GM12874 (cell line): ENCODE results near the gene SPATA31D4.
"Not testable (repeated sequence)": the region's sequence is repeated elsewhere in the genome, so short reads cannot be mapped to it uniquely, and the experiment has no call there.

ENCODE experiments used
- TF ChIP-seq, protein P1 (sequence below): IDR thresholded peaks from 2 replicates; pipeline ENCODE4 v1.5.1; 2011; ENCODE audit warnings: low read depth, mild to moderate bottlenecking, control low read depth, low read length, moderate library complexity; ENCODE audit not compliant: insufficient read depth

Gene SPATA31D4

DNA sequence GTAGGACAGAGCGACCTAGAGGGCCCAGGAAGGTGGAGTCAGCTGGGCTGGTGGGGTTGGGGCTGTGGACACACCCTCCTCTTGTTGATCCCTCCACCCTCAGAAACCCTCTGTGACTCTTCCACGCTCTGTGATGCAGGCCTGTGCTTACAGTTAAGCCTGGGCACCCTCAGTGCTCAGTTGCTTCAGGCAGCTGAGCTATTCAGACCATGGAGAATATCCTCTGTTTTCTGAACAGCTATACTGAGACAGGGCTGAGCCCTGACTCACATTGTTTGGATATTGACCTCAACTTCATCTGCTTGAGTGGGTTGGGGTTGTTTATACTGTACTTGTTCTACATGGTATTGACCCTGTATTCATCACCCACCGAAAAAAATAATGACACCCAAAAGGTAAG lies at the start of gene SPATA31D4:
TSS of gene SPATA31D4 (plus strand) at position 124 of the 400 bp plus-strand sequence. CDS start at position 210, 86 bp downstream.
- TF ChIP-seq, protein P1, sequence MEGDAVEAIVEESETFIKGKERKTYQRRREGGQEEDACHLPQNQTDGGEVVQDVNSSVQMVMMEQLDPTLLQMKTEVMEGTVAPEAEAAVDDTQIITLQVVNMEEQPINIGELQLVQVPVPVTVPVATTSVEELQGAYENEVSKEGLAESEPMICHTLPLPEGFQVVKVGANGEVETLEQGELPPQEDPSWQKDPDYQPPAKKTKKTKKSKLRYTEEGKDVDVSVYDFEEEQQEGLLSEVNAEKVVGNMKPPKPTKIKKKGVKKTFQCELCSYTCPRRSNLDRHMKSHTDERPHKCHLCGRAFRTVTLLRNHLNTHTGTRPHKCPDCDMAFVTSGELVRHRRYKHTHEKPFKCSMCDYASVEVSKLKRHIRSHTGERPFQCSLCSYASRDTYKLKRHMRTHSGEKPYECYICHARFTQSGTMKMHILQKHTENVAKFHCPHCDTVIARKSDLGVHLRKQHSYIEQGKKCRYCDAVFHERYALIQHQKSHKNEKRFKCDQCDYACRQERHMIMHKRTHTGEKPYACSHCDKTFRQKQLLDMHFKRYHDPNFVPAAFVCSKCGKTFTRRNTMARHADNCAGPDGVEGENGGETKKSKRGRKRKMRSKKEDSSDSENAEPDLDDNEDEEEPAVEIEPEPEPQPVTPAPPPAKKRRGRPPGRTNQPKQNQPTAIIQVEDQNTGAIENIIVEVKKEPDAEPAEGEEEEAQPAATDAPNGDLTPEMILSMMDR, result not testable (repeated sequence)

DNA sequence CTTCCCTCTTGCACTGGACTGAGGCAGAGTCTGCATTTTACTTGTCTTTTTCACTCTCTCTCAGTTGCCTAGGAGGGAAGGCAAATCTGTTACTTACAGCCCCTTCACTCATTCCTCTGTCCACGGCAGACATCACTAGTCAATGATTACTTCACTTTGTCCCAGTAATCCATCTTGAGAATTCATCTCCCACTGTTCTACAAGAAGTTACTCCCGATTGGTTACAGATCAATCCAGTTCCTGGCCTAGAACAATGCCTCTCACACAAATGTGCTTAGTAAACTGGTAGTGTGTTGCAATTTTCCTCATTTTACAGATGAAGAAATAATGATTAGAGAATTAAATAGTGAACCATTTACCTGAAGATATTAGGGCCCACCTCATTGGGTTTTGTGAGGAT lies 49.7 kb upstream of the SPATA31D4 start:
- TF ChIP-seq, protein P1, result no peak

- TF ChIP-seq, protein P1, result no peak
Observed at GRCh38 chr9:81879501-81879916, 48.7 kb upstream of the SPATA31D4 start.

DNA sequence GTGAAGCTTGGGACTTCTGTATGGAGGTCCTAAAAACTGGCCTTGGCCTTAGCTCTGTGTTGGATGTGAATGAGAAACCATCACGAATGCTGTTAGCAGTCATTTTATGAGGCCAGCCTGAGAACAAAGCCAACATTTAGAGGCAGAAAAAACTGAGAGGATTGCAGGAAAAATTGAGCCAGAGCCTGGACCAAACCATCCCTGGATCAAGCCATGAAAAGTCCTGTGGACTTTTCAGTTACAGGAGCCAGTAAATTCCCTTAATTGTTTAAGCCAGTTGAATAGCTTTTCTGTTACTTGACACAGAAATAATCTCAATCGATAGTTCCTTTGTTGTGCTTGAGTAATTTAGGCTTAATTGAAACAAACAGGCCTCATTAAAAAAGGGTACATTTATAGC lies 42.6 kb upstream of the SPATA31D4 start:
- TF ChIP-seq, protein P1, result no peak

GRCh38 chr9:81886665-81887064 lies 41.6 kb upstream of the SPATA31D4 start:
- TF ChIP-seq, protein P1, result no peak

GRCh38 chr9:81890104-81890503 lies 38.1 kb upstream of the SPATA31D4 start:
- TF ChIP-seq, protein P1, result no peak

DNA sequence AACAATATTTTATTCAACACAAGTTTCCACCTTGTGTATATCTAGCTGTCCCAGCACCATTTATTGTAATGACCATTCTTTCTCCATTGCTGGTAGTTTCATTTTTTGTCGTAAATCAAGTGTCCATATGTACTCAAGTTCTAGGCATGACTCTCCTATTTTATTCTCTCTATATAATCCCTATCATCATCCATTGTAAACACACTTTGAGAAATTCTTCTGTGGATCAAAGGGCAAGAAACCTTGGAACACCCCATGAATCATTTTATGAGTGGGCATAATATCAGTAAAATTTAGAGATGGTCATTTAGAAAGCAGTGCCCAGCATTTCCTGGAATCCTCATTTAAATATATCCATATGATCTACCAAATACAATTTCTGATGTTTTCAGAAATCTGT lies 35.8 kb upstream of the SPATA31D4 start:
- TF ChIP-seq, protein P1, result no peak
